ENCODE results near the gene CLOCK. TPM values are rescaled to one million over a fixed set of nuclear protein-coding genes. Genes with fewer than 3 reads are reported as not detected.

The CLOCK gene
- total RNA-seq, 4 donors from 2014 or later, result 24.5 to 42.6 (median 34.8) TPM

DNA sequence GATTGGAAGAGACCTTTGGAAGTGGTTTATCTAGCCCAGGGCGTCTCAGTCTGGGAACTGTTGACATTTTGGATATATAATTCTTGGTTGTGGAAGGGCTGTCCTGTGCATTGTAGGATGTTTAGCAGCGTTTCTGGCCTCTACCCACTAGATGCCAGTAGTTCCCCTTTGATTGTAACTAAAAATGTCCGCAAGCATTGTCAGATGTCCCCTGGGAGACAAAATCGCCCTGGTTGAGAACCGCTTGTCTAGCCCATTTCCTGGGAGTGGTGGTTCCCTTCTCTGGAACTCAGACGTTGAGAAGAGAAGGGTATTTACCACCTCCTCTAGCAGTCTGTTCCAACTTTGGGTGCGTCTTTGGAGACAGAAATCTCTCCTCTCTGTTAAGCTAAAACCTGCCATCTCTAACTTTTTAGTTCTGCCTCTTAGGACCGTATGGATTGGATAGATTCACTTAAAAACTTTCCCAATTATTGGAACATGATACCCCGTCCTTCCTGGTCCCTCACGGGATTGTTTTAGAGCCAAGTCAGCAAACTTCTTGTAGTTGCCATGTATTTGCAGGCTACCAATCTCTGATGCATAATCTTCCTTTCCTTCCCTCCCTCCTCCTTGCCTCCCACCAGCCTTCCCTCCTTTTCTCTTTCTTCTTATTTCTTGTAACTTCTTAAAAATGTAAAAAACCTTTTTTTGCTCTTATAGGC is 137.1 kb downstream of the CLOCK start:
- Histone ChIP-seq H3K27ac (replicated peaks in 1 of 4) (no peak overlapping the region), H3K27me3 (no peaks in the 10 kb centered on the region), H3K4me3 (no peak overlapping the region), H3K9me3 (no peaks in the 10 kb centered on the region), H3K36me3 (peaks cover 0 to 52% (median 34%) of the 10 kb centered on the region in 4 donors), H3K4me1 (peaks cover 9 to 54% (median 43%) of the 10 kb centered on the region in 4 donors)
- intact Hi-C loops (cut with DNase I), result no loop called here
- TF ChIP-seq, protein P1, sequence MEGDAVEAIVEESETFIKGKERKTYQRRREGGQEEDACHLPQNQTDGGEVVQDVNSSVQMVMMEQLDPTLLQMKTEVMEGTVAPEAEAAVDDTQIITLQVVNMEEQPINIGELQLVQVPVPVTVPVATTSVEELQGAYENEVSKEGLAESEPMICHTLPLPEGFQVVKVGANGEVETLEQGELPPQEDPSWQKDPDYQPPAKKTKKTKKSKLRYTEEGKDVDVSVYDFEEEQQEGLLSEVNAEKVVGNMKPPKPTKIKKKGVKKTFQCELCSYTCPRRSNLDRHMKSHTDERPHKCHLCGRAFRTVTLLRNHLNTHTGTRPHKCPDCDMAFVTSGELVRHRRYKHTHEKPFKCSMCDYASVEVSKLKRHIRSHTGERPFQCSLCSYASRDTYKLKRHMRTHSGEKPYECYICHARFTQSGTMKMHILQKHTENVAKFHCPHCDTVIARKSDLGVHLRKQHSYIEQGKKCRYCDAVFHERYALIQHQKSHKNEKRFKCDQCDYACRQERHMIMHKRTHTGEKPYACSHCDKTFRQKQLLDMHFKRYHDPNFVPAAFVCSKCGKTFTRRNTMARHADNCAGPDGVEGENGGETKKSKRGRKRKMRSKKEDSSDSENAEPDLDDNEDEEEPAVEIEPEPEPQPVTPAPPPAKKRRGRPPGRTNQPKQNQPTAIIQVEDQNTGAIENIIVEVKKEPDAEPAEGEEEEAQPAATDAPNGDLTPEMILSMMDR (IDR thresholded peaks at IDR 0.05), result peak in 1 of 3 experiments; percentile 20
- TF ChIP-seq POLR2AphosphoS5 (IDR thresholded peaks at IDR 0.05), result no peak
- no peak for DNase-seq (ENCODE audit: extremely low spot score)
- 56% methylated on average over 10 of the region's 10 CpGs for WGBS

DNA sequence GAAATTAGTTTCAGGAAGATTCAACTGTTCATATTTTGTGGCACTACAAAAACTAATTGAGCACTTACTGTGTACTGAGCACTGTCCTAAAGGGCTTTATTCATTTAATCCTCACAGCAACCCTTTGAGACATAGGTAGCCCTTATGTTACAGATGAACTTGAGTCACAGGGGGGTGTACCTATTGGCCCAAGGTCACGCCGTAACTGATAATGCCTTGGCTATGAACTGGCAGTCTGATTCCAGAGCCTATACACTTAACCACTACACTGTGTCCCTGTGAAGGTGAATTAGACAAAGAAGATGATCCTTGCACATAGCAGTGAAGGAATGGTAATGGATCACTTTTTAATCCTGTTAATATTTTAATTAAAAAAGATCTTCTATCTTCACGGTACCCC is 138.9 kb downstream of the CLOCK start:
- H3K27ac ChIP-seq (replicated peaks in 1 of 4), result no peak overlapping the region
- no peak for DNase-seq (ENCODE audit: extremely low spot score)
- TF ChIP-seq, protein P1 (IDR thresholded peaks at IDR 0.05), result no peak
- TF ChIP-seq POLR2AphosphoS5 (IDR thresholded peaks at IDR 0.05) (no peak), POLR2A (IDR thresholded peaks at IDR 0.05; ENCODE audit: low read depth) (no peak), EP300 (IDR thresholded peaks at IDR 0.05) (no peak)
- intact Hi-C loops (cut with DNase I), result no loop called here
- peaks cover 0 to 46% (median 29%) of the 10 kb centered on the region in 4 donors for H3K36me3 ChIP-seq
- no peaks in the 10 kb centered on the region for H3K27me3 ChIP-seq
- H3K4me3 ChIP-seq, result no peak overlapping the region
- WGBS, result 84% methylated on average over 3 of the region's 3 CpGs
- no peaks in the 10 kb centered on the region for H3K9me3 ChIP-seq
- H3K4me1 ChIP-seq, result peaks cover 9 to 63% (median 47%) of the 10 kb centered on the region in 4 donors

- TF ChIP-seq POLR2AphosphoS5 (IDR thresholded peaks at IDR 0.05), result no peak
- TF ChIP-seq POLR2A (IDR thresholded peaks at IDR 0.05; ENCODE audit: low read depth), result no peak
- TF ChIP-seq, protein P1 (IDR thresholded peaks at IDR 0.05), result no peak
- TF ChIP-seq EP300 (IDR thresholded peaks at IDR 0.05), result no peak
- Histone ChIP-seq H3K27ac (replicated peaks in 1 of 4) (no peak overlapping the region), H3K4me1 (peaks cover 9 to 67% (median 47%) of the 10 kb centered on the region in 4 donors), H3K27me3 (no peaks in the 10 kb centered on the region), H3K4me3 (no peak overlapping the region), H3K36me3 (peaks cover 0 to 45% (median 27%) of the 10 kb centered on the region in 4 donors), H3K9me3 (no peaks in the 10 kb centered on the region)
- no peak for DNase-seq (ENCODE audit: extremely low spot score)
- WGBS, result 92% methylated on average over 3 of the region's 3 CpGs
- intact Hi-C loops (cut with DNase I), result no loop called here
Observed at GRCh38 chr4:55407119-55407518, 139.6 kb downstream of the CLOCK start.

- Histone ChIP-seq H3K27me3 (no peaks in the 10 kb centered on the region), H3K4me1 (peaks cover 9 to 70% (median 51%) of the 10 kb centered on the region in 4 donors), H3K9me3 (no peaks in the 10 kb centered on the region), H3K27ac (replicated peaks in 1 of 4) (no peak overlapping the region), H3K36me3 (peaks cover 0 to 43% (median 22%) of the 10 kb centered on the region in 4 donors), H3K4me3 (no peak overlapping the region)
- no peak for TF ChIP-seq EP300 (IDR thresholded peaks at IDR 0.05)
- 95% methylated on average over 2 of the region's 2 CpGs for WGBS
- no peak for DNase-seq (ENCODE audit: extremely low spot score)
- intact Hi-C loops (cut with DNase I), result no loop called here
Observed at GRCh38 chr4:55406545-55406944, 140.2 kb downstream of the CLOCK start.

DNA sequence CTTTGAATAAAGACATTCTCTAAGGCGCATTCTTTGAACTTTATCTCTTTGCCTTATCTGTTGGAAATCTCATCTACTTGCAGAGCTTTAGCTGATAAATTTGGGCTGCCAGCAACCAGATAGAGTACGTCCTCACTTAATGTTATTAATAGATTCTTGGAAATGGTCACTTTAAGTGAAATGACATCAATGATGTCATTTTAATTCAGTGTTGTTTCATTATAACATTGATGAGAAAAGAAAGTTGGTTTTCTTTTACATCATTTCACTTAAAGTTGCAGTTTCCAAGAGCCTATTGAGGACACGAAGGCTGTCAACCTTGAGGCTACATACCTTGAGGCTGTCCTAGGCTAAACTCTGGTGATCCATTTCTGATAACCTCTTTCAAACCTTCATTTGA is 141.6 kb downstream of the CLOCK start:
- intact Hi-C loops (cut with DNase I), result no loop called here
- Histone ChIP-seq H3K27me3 (no peaks in the 10 kb centered on the region), H3K4me3 (no peak overlapping the region), H3K36me3 (peaks cover 0 to 48% (median 24%) of the 10 kb centered on the region in 4 donors), H3K4me1 (peaks cover 15 to 71% (median 58%) of the 10 kb centered on the region in 4 donors), H3K9me3 (no peaks in the 10 kb centered on the region), H3K27ac (replicated peaks in 1 of 4) (no peak overlapping the region)
- no peak for TF ChIP-seq POLR2A (IDR thresholded peaks at IDR 0.05; ENCODE audit: low read depth)
- TF ChIP-seq EP300 (IDR thresholded peaks at IDR 0.05), result no peak
- no peak for TF ChIP-seq POLR2AphosphoS5 (IDR thresholded peaks at IDR 0.05)
- TF ChIP-seq, protein P1 (IDR thresholded peaks at IDR 0.05), result no peak
- 93% methylated on average over 3 of the region's 3 CpGs for WGBS
- no peak for DNase-seq (ENCODE audit: extremely low spot score)

Data from esophagus muscularis mucosa (tissue), 4 donors.